Stimulated activated memory B cell treated with anti-CD40 and anti-IgM and Interleukin-4, amounts not matched to agents 10 μg/mL and 1 μg/mL and 100 μg/mL, for 72 hours (primary cell): ENCODE measurements around the gene DNASE1L2.

Experiments
- ATAC-seq: fragments of 150-1000 bp; cut with Tn5 transposase; 2 replicates; pipeline ENCODE4 v1.10.0; 2021
- H3K27ac Mint-ChIP-seq: one replicate; pipeline ENCODE4 v1.8.0; 2022; ENCODE audit warnings: mild to moderate bottlenecking, mixed read lengths
- H3K27me3 Mint-ChIP-seq: one replicate; pipeline ENCODE4 v1.8.0; 2022; ENCODE audit warnings: mixed read lengths
- H3K36me3 Mint-ChIP-seq: one replicate; pipeline ENCODE4 v1.8.0; 2022; ENCODE audit warnings: mixed read lengths
- H3K4me1 Mint-ChIP-seq: one replicate; pipeline ENCODE4 v1.8.0; 2022; ENCODE audit warnings: mixed read lengths
- H3K4me3 Mint-ChIP-seq: one replicate; pipeline ENCODE4 v1.8.0; 2022; ENCODE audit warnings: mild to moderate bottlenecking, moderate library complexity, mixed read lengths
- H3K9me3 Mint-ChIP-seq: one replicate; pipeline ENCODE4 v1.8.0; 2022; ENCODE audit warnings: mixed read lengths

The DNASE1L2 gene

DNA sequence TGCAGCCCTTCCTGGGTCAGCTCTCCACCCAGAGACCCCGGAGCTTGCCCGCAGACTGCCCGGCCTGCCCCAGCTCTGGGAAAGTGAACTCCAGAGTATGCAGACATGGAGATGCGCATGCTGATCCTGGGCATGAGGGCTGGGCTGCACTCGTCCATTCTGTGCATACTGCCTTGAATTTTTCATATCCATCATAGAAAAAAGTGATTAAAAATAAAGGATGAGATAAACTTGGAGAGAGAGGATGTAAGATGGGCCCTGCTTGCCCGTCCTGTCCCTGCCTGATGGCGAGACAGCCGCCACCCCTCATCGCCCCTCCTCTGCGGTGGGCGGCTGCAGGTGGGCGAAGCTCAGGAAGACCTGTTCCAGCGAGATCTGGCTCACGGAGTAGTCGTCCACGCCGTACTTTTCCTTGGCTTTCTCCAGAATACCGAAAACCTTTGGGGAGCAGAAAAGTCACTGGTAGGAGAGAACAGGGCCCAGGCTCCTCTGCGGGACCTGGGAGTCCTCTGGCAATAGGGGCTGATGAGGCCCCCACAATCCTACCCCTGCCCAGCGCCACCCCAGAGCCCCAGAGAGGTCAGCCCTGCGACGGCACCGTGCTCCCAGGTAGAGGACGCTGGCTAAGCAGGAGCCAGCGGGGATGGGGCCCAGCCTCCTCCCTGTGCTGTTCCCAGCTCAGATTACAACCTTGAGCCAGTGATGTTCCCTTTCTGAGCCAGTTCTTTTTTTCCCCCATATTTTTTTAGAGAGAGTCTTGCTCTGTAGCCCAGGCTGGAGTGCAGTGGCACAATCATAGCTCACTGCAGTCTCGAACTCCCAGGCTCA is 40.3 kb downstream of the DNASE1L2 start:
- Mint-ChIP-seq H3K36me3 (peaks cover 9% of the 10 kb centered on the region), H3K4me1 (peaks cover 6% of the 10 kb centered on the region), H3K27me3 (no peaks in the 10 kb centered on the region), H3K4me3 (no peak overlapping the region), H3K27ac (no peak overlapping the region), H3K9me3 (no peaks in the 10 kb centered on the region)
- ATAC-seq, result no peak

GRCh38 chr16:2277466-2278271 is 41.4 kb downstream of the DNASE1L2 start:
- Mint-ChIP-seq H3K4me1 (peaks cover 4% of the 10 kb centered on the region), H3K4me3 (no peak overlapping the region), H3K36me3 (peaks cover 9% of the 10 kb centered on the region), H3K27me3 (no peaks in the 10 kb centered on the region), H3K9me3 (no peaks in the 10 kb centered on the region), H3K27ac (no peak overlapping the region)
- no peak for ATAC-seq

- Mint-ChIP-seq H3K9me3 (no peaks in the 10 kb centered on the region), H3K27ac (no peak overlapping the region), H3K4me3 (no peak overlapping the region), H3K4me1 (no peaks in the 10 kb centered on the region), H3K36me3 (peaks cover 9% of the 10 kb centered on the region), H3K27me3 (no peaks in the 10 kb centered on the region)
- no peak for ATAC-seq
These were observed 42.0 kb downstream of the DNASE1L2 start for GRCh38 chr16:2278272-2278608.

DNA sequence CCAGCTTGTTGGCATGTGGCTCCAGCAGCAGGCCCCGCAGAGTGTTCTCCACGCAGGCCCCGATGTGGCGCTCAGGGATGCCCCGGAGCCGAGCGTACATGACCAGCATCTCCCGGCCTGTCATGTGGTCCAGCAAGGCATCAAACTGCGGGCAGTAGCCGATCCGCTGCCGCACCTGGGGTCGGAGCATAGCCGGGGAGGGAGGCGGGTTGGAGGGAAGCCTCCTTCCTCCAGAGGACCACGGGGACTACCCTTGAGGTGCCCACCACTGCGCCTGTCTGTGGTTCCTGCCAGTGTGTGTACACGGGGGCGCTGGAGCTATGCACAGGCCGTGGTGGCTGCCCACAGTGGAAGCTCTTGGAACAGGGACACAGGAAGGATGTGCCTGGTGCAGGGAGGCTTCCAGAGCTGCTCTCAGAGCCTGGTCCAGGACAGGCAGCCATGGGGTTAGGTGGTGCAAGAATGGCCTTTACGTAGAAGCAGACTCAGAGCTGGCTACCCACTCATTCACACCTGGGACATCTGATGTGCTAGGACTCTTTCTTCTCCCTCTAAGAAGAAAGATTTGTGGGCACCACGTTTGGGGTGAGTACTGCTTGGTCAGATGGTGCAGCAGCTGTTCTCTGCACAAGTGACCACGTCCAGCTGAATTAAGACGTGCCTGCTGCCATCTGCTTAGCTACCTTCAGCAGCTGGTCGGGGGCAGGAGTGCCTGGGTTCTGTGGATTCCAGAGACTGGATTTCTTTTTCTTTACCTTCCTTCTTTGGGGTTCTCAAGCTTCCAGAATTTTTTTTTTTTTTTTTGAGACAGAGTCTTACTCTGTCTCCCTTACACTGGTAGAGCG is 42.9 kb downstream of the DNASE1L2 start:
- Mint-ChIP-seq H3K4me1 (no peaks in the 10 kb centered on the region), H3K4me3 (no peak overlapping the region), H3K9me3 (no peaks in the 10 kb centered on the region), H3K27ac (no peak overlapping the region), H3K27me3 (no peaks in the 10 kb centered on the region), H3K36me3 (peaks cover 12% of the 10 kb centered on the region)
- no peak for ATAC-seq

DNA sequence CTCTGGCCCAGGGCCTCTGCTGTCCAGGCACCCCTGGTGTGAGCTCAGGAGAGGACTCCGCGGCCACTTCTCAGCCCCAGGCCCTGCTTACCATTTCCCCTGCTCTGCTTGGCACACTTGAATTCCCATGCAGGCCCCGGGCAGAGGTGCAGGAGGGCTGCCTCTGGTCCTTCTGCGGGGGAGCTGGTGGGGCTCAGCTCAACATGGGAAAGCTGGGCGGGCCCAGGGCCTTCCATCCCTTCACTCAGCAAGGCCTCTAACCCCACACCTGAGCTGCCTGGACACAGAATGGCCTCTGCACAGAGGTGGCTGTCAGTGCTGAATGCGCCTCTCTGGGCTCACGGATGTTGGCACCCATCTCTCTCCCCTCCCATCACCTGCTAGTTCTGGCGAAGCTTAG is 44.2 kb downstream of the DNASE1L2 start:
- Mint-ChIP-seq H3K9me3 (no peaks in the 10 kb centered on the region), H3K27ac (no peak overlapping the region), H3K27me3 (no peaks in the 10 kb centered on the region), H3K4me3 (no peak overlapping the region), H3K4me1 (no peaks in the 10 kb centered on the region), H3K36me3 (peaks cover 19% of the 10 kb centered on the region)
- ATAC-seq, result no peak

- Mint-ChIP-seq H3K27me3 (no peaks in the 10 kb centered on the region), H3K27ac (no peak overlapping the region), H3K9me3 (no peaks in the 10 kb centered on the region), H3K4me3 (no peak overlapping the region), H3K4me1 (no peaks in the 10 kb centered on the region), H3K36me3 (peaks cover 19% of the 10 kb centered on the region)
- no peak for ATAC-seq
These were observed 44.8 kb downstream of the DNASE1L2 start for GRCh38 chr16:2280981-2281542.

DNA sequence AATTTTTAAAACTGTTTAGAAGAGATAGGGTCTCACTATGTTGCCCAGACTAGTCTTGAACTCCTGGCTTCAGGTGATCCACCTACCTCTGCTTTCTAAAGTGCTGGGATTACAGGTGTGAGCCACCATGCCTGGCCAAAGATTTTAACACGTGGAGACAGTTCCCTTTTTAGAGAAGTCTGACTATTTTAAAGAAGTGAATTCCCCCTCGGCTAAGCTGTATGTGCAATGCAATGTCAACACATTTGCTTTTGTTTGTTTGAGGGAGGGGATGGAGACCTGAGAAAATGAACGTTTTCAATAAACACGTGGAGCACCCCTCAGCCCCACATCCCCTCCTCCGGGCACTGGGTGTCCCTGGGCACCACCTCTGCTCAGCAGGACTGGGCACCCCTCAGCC is 46.0 kb downstream of the DNASE1L2 start:
- H3K4me1 Mint-ChIP-seq, result no peaks in the 10 kb centered on the region
- H3K27ac Mint-ChIP-seq, result no peak overlapping the region
- no peaks in the 10 kb centered on the region for H3K9me3 Mint-ChIP-seq
- H3K4me3 Mint-ChIP-seq, result no peak overlapping the region
- H3K27me3 Mint-ChIP-seq, result no peaks in the 10 kb centered on the region
- H3K36me3 Mint-ChIP-seq, result peaks cover 18% of the 10 kb centered on the region
- ATAC-seq, result no peak

DNA sequence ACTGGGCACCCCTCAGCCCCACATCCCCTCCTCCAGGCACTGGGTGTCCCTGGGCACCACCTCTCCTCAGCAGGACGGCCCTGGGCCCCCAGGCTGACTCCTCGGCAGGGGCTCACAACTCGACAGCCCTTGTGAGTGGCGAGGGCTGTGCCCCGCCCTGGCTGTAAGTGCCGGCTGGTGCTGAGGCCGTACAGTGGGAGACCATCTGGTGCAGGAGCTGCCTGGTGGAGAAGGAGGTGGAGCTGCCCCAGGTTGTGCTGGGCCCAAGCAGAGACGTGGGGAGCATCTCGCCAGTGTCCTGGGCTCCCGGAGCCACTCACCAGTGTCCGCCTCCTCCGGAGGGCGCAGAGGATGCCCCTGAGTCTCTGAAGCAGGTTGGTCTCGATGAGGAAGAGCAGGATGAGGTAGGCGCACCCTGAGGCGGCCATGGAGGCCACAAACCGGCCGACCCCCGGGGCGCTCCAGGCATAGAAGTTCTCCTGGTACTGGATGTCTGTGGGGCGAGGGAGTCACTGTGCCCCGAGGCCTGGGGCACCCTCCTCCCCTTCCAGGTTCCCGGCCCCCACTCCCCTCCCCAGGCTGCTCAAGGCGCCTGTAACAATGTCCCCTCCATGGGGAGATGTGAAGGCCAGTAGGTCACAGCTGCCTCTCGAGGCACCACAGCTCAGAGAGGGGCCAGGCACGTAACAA is 46.8 kb downstream of the DNASE1L2 start:
- Mint-ChIP-seq H3K4me1 (no peaks in the 10 kb centered on the region), H3K36me3 (peaks cover 15% of the 10 kb centered on the region), H3K4me3 (no peak overlapping the region), H3K27me3 (no peaks in the 10 kb centered on the region), H3K27ac (no peak overlapping the region), H3K9me3 (no peaks in the 10 kb centered on the region)
- no peak for ATAC-seq

DNA sequence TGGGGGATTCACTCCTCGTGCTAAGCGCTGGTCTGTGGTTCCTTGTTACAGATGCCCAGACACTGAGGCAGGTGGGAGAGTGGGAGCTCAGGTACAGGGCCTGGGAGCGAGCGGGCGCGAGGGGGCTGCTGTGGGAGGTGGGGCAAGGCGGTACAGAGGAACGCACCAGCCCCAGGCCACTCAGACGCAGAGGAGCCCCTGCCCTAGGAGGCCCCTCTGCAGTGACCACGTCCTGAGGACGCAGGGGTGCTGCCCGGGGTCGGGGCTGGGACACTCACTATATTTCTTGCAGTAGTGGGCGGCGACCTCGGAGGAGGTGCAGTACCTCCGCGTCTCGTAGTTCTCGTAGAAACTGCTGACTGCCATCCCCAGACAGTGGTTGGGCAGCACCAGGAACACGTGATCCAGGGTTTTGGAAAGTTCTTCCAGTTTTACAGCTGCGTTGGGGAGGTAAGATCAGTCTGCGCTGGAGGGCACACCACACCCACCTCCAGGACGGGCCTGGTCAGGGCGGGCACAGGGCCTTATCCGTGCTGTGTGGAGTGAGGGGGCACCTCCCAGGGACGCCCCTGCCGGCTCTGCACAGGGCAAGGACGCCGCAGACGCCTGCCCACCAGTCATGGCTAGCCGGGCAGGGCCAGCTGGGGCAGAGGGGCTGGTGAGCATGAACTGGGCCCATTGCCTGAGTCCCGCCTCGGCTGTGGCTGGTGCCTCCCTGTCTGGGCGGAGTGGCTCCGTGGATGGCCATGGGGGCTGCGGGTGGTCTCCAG is 47.9 kb downstream of the DNASE1L2 start:
- peaks cover 15% of the 10 kb centered on the region for H3K36me3 Mint-ChIP-seq
- H3K27me3 Mint-ChIP-seq, result no peaks in the 10 kb centered on the region
- no peaks in the 10 kb centered on the region for H3K9me3 Mint-ChIP-seq
- ATAC-seq, result no peak
- no peak overlapping the region for H3K27ac Mint-ChIP-seq
- no peaks in the 10 kb centered on the region for H3K4me1 Mint-ChIP-seq
- no peak overlapping the region for H3K4me3 Mint-ChIP-seq

GRCh38 chr16:2284797-2285576 is 48.7 kb downstream of the DNASE1L2 start:
- H3K36me3 Mint-ChIP-seq, result peaks cover 15% of the 10 kb centered on the region
- no peaks in the 10 kb centered on the region for H3K4me1 Mint-ChIP-seq
- H3K27ac Mint-ChIP-seq, result no peak overlapping the region
- no peak overlapping the region for H3K4me3 Mint-ChIP-seq
- no peak for ATAC-seq
- H3K27me3 Mint-ChIP-seq, result no peaks in the 10 kb centered on the region
- H3K9me3 Mint-ChIP-seq, result no peaks in the 10 kb centered on the region

- no peak for ATAC-seq
- no peaks in the 10 kb centered on the region for H3K9me3 Mint-ChIP-seq
- H3K4me1 Mint-ChIP-seq, result no peaks in the 10 kb centered on the region
- no peak overlapping the region for H3K4me3 Mint-ChIP-seq
- peaks cover 15% of the 10 kb centered on the region for H3K36me3 Mint-ChIP-seq
- H3K27me3 Mint-ChIP-seq, result no peaks in the 10 kb centered on the region
- no peak overlapping the region for H3K27ac Mint-ChIP-seq
These were observed 49.5 kb downstream of the DNASE1L2 start for GRCh38 chr16:2285731-2286191.

GRCh38 chr16:2286550-2286949 is 50.3 kb downstream of the DNASE1L2 start:
- no peak for ATAC-seq
- peaks cover 15% of the 10 kb centered on the region for H3K36me3 Mint-ChIP-seq
- H3K27me3 Mint-ChIP-seq, result no peaks in the 10 kb centered on the region
- no peaks in the 10 kb centered on the region for H3K4me1 Mint-ChIP-seq
- H3K4me3 Mint-ChIP-seq, result no peak overlapping the region
- no peak overlapping the region for H3K27ac Mint-ChIP-seq
- H3K9me3 Mint-ChIP-seq, result no peaks in the 10 kb centered on the region

DNA sequence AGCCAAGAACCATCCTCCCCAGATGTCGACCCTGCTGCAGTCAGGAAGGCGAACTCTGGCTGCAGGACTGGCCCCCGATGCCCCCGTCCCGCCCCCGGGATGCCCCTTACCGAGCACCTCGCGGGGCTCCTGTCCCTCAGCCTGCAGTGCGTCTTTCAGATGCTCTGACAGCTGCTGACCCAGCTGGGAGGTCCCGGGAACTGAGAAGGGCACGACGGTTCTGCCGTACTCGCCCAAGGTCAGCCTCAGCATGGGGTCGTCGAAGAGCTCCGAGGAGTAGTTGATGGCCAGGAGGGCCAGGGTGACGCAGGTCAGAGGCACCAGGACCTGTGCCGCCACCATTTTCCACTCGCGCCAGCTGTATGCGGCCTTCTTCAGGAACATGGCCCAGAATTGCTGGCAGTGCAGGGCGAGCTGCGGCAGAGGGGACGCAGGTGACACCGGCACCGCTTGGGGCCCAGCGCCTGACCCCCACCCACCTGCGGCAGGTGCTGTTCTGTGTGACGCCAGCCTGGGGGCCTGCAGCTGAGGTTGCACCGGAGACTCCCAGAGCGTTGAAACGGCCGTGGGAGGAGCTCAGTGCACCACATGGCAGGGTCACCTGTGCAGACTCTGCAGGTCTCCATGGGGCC is 51.8 kb downstream of the DNASE1L2 start:
- Mint-ChIP-seq H3K4me3 (no peak overlapping the region), H3K36me3 (peaks cover 15% of the 10 kb centered on the region), H3K9me3 (no peaks in the 10 kb centered on the region), H3K4me1 (no peaks in the 10 kb centered on the region), H3K27me3 (no peaks in the 10 kb centered on the region), H3K27ac (no peak overlapping the region)
- no peak for ATAC-seq
